H9 (cell line): ENCODE measurements around the gene DNAJC1. TPM values are rescaled to one million over a fixed set of nuclear protein-coding genes. Genes with fewer than 3 reads are reported as not detected.

Experiments
- DNase-seq: peaks from one replicate; pipeline ENCODE4 v3.0.0-alpha.2; 2017
- H2AFZ ChIP-seq: one replicate; pipeline ENCODE4 v1.6.1; 2013; ENCODE audit warnings: mild to moderate bottlenecking, low read length, control low read depth, moderate library complexity
- H2AK5ac ChIP-seq: 2 replicates; pipeline ENCODE4 v1.6.1; 2013; ENCODE audit warnings: low read length, control low read depth, mixed read lengths; ENCODE audit not compliant: insufficient read length
- H2BK120ac ChIP-seq: one replicate; pipeline ENCODE4 v1.6.1; 2013; ENCODE audit warnings: low read depth, mild to moderate bottlenecking, low read length, control low read depth, inconsistent platforms; ENCODE audit not compliant: poor library complexity, severe bottlenecking
- H2BK12ac ChIP-seq: 2 replicates; pipeline ENCODE4 v1.6.1; 2013; ENCODE audit warnings: low read length, control low read depth, mixed read lengths, low read depth; ENCODE audit not compliant: insufficient read length
- H2BK15ac ChIP-seq: 2 replicates; pipeline ENCODE4 v1.6.1; 2013; ENCODE audit warnings: low read depth, low read length, control low read depth
- H2BK20ac ChIP-seq: one replicate; pipeline ENCODE4 v1.6.1; 2013; ENCODE audit warnings: low read depth, mild to moderate bottlenecking, low read length, control low read depth, inconsistent platforms; ENCODE audit not compliant: poor library complexity, severe bottlenecking
- H2BK5ac ChIP-seq: 2 replicates; pipeline ENCODE4 v1.6.1; 2013; ENCODE audit warnings: low read length, control low read depth, mixed read lengths; ENCODE audit not compliant: insufficient read length
- H3K14ac ChIP-seq: 2 replicates; pipeline ENCODE4 v1.6.1; 2013; ENCODE audit warnings: low read length, control low read depth; ENCODE audit not compliant: insufficient read depth
- H3K18ac ChIP-seq: 2 replicates; pipeline ENCODE4 v1.6.1; 2013; ENCODE audit warnings: low read depth, mild to moderate bottlenecking, mixed read lengths, low read length, control low read depth; ENCODE audit not compliant: insufficient read length
- H3K23ac ChIP-seq: 2 replicates; pipeline ENCODE4 v1.6.1; 2013; ENCODE audit warnings: low read length, control low read depth, mixed read lengths, low read depth; ENCODE audit not compliant: insufficient read length
- H3K23me2 ChIP-seq: 2 replicates; pipeline ENCODE4 v1.6.1; 2013; ENCODE audit warnings: low read depth, mild to moderate bottlenecking, mixed read lengths, low read length, control low read depth; ENCODE audit not compliant: insufficient read length, poor library complexity, severe bottlenecking
- H3K27ac ChIP-seq: 2 replicates; pipeline ENCODE4 v1.5.1; 2013; ENCODE audit warnings: low read length, control low read depth, mixed read lengths, low read depth; ENCODE audit not compliant: insufficient read length
- H3K27me3 ChIP-seq: 2 replicates; pipeline ENCODE4 v1.6.1; 2013; ENCODE audit warnings: low read length, control low read depth, inconsistent platforms; ENCODE audit not compliant: insufficient read depth
- H3K4ac ChIP-seq: 2 replicates; pipeline ENCODE4 v1.6.1; 2013; ENCODE audit warnings: low read depth, mild to moderate bottlenecking, control low read depth, inconsistent platforms, low read length, moderate library complexity
- H3K4me1 ChIP-seq: 2 replicates; pipeline ENCODE4 v1.6.1; 2013; ENCODE audit warnings: low read length, control low read depth, inconsistent platforms; ENCODE audit not compliant: insufficient read depth
- H3K4me2 ChIP-seq: 2 replicates; pipeline ENCODE4 v1.6.1; 2013; ENCODE audit warnings: low read length, control low read depth, mixed read lengths; ENCODE audit not compliant: insufficient read length, insufficient read depth
- H3K56ac ChIP-seq: 2 replicates; pipeline ENCODE4 v1.6.1; 2013; ENCODE audit warnings: low read depth, mild to moderate bottlenecking, mixed read lengths, low read length, control low read depth; ENCODE audit not compliant: insufficient read length
- H3K79me1 ChIP-seq: 2 replicates; pipeline ENCODE4 v1.6.1; 2013; ENCODE audit warnings: low read depth, mild to moderate bottlenecking, moderate library complexity, low read length, control low read depth, inconsistent platforms; ENCODE audit not compliant: insufficient read depth, poor library complexity, severe bottlenecking
- H3K79me2 ChIP-seq: 2 replicates; pipeline ENCODE4 v1.6.1; 2013; ENCODE audit warnings: low read length, control low read depth, inconsistent platforms; ENCODE audit not compliant: insufficient read depth
- H3K9ac ChIP-seq: 2 replicates; pipeline ENCODE4 v1.6.1; 2013; ENCODE audit warnings: low read length, control low read depth, mixed read lengths; ENCODE audit not compliant: insufficient read length; ENCODE audit errors: extremely low read depth
- H3K9me3 ChIP-seq: one replicate; pipeline ENCODE4 v1.6.1; 2013; ENCODE audit warnings: low read depth, low read length, inconsistent platforms; ENCODE audit not compliant: control insufficient read depth
- H3T11ph ChIP-seq: one replicate; pipeline ENCODE4 v1.6.1; 2013; ENCODE audit warnings: mild to moderate bottlenecking, low read length, control low read depth, inconsistent platforms
- H4K20me1 ChIP-seq: one replicate; pipeline ENCODE4 v1.6.1; 2013; ENCODE audit not compliant: control insufficient read depth, insufficient read length, insufficient read depth
- H4K5ac ChIP-seq: 2 replicates; pipeline ENCODE4 v1.6.1; 2013; ENCODE audit warnings: low read depth, mild to moderate bottlenecking, mixed read lengths, low read length, control low read depth; ENCODE audit not compliant: insufficient read length
- H4K8ac ChIP-seq: replicated peaks from 2 replicates; pipeline ENCODE4 v1.6.1; 2013; ENCODE audit warnings: low read length, control low read depth, mixed read lengths, low read depth; ENCODE audit not compliant: insufficient read length
- H4K91ac ChIP-seq: 2 replicates; pipeline ENCODE4 v1.6.1; 2013; ENCODE audit warnings: low read depth, mild to moderate bottlenecking, moderate library complexity, mixed read lengths, low read length, control low read depth; ENCODE audit not compliant: insufficient read length
- H3K27ac Mint-ChIP-seq, 3 experiments: 2 replicates in 2 of 3; 3 replicates in 1 of 3; pipeline ENCODE4 v1.8.0; 2020 to 2021; ENCODE audit warnings: mixed read lengths in 3 of 3, mild to moderate bottlenecking in 1 of 3, moderate library complexity in 1 of 3
- H3K27me3 Mint-ChIP-seq: 2 replicates; pipeline ENCODE4 v1.8.0; 2021; ENCODE audit warnings: low read depth, mild to moderate bottlenecking, moderate library complexity, mixed read lengths
- H3K36me3 Mint-ChIP-seq, 3 experiments: 2 replicates in 2 of 3; 3 replicates in 1 of 3; pipeline ENCODE4 v1.8.0; 2020 to 2021; ENCODE audit warnings: low read depth in 3 of 3, mixed read lengths in 3 of 3; ENCODE audit not compliant: insufficient read depth in 1 of 3
- H3K4me1 Mint-ChIP-seq, 2 experiments: 2 replicates each; pipeline ENCODE4 v1.8.0; 2020; ENCODE audit warnings: mixed read lengths in 2 of 2
- H3K4me3 Mint-ChIP-seq, 2 experiments: 2 replicates in 1 of 2; 3 replicates in 1 of 2; pipeline ENCODE4 v1.8.0; 2020 to 2021; ENCODE audit warnings: mild to moderate bottlenecking in 2 of 2, mixed read lengths in 2 of 2, moderate library complexity in 1 of 2
- H3K9me3 Mint-ChIP-seq, 2 experiments: 2 replicates in 1 of 2; 3 replicates in 1 of 2; pipeline ENCODE4 v1.8.0; 2020; ENCODE audit warnings: mild to moderate bottlenecking in 2 of 2, mixed read lengths in 2 of 2, moderate library complexity in 1 of 2
- CTCF ChIP-seq: fragments of 200-600 bp; sonication (generic); conservative IDR thresholded peaks from 3 replicates; pipeline ENCODE4 v1.8.0; 2021; ENCODE audit warnings: antibody characterized with exemption, mild to moderate bottlenecking
- whole genome bisulfite sequencing: extraction: QIAGEN DNeasy Blood & Tissue Kit; methylation state at CpG from one replicate; pipeline ENCODE4 v1.1.7; 2013; ENCODE audit warnings: missing lambda C conversion rate, low lambda C conversion rate, mixed read lengths; ENCODE audit not compliant: insufficient read length; ENCODE audit errors: extremely low coverage; 5-methylcytosine and 5-hydroxymethylcytosine counted together
- total RNA-seq: library from RNA; stranded (reverse); gene quantifications from 2 replicates; pipeline ENCODE4 v1.2.1, GENCODE V29; 2021

DNAJC1 gene
- total RNA-seq, 1 experiment from 2014 or later = 11.2 TPM

DNA sequence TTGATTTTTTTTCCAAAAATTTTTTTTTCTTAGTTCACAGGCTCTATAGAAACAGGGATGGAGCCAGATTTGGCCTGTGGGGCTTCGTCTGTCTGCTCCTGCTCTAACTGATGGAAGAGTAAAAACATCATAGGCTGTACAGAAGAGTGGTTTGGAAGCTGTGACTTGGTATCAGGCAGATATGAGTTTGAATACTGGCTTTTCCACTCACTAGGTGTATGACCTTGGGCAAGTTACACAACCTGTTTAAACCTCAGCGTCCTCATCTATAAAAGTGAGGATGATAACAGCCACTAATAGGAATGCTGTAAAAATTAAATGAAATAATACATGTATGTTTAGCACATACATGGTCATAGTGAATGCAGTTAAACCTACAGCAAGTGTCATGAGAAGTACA, 26.9 kb upstream of the DNAJC1 start:
- no peak overlapping the region for H2BK120ac ChIP-seq
- no peaks in the 10 kb centered on the region for H3K9me3 ChIP-seq
- no peaks in the 10 kb centered on the region for H3K79me1 ChIP-seq
- no peak for TF ChIP-seq CTCF
- no peak overlapping the region for H2AFZ ChIP-seq
- peaks cover 2 to 22% (median 7%) of the 10 kb centered on the region in 3 experiments; a peak in 4 of 7 replicates for H3K36me3 Mint-ChIP-seq
- DNase-seq = no peak
- no peaks in the 10 kb centered on the region for H3K79me2 ChIP-seq
- peaks cover 25 to 28% of the 10 kb centered on the region in 2 experiments for H3K9me3 Mint-ChIP-seq
- H3K27ac ChIP-seq = no peak overlapping the region
- H3K4ac ChIP-seq = no peak overlapping the region
- H3K9ac ChIP-seq = no peak overlapping the region
- H2BK12ac ChIP-seq = no peak overlapping the region
- H3K27me3 ChIP-seq = no peaks in the 10 kb centered on the region
- H3T11ph ChIP-seq = no peak overlapping the region
- no peaks in the 10 kb centered on the region for H3K4me1 Mint-ChIP-seq
- no peak overlapping the region for H4K8ac ChIP-seq
- no peak overlapping the region for H4K91ac ChIP-seq
- no peak overlapping the region for H3K18ac ChIP-seq
- no peak overlapping the region for H2BK20ac ChIP-seq
- no peak overlapping the region for H3K23ac ChIP-seq
- H4K20me1 ChIP-seq = no peaks in the 10 kb centered on the region
- no peak overlapping the region for H2BK15ac ChIP-seq
- H2AK5ac ChIP-seq = no peak overlapping the region
- no peak overlapping the region for H3K4me3 Mint-ChIP-seq
- H3K14ac ChIP-seq = no peak overlapping the region
- H3K27ac Mint-ChIP-seq = no peak overlapping the region
- H3K27me3 Mint-ChIP-seq = no peaks in the 10 kb centered on the region; the same call in 1 of the 2 replicates
- H3K23me2 ChIP-seq = no peaks in the 10 kb centered on the region
- no peak overlapping the region for H3K4me2 ChIP-seq
- H2BK5ac ChIP-seq = no peak overlapping the region
- no CpG with 5 or more reads among the region's 2 CpGs for WGBS
- H3K56ac ChIP-seq = no peak overlapping the region
- H3K4me1 ChIP-seq = no peaks in the 10 kb centered on the region
- no peak overlapping the region for H4K5ac ChIP-seq
